GM18499 (cell line): ENCODE measurements around the gene CLDN11.

Experiments
- ATAC-seq: cut with Tn5 transposase; IDR thresholded peaks from one replicate; pipeline ENCODE4 v1.9.1; 2021; ENCODE audit warnings: moderate number of reproducible peaks; ENCODE audit not compliant: insufficient read depth, unreplicated experiment

CLDN11 gene

GRCh38 chr3:170425491-170426239 is 7.0 kb downstream of the CLDN11 start:
- no peak for ATAC-seq

GRCh38 chr3:170426240-170426797 is 7.7 kb downstream of the CLDN11 start:
- no peak for ATAC-seq

GRCh38 chr3:170428095-170428494 is 9.4 kb downstream of the CLDN11 start:
- ATAC-seq, result no peak

- ATAC-seq, result peak; percentile 53
Observed at GRCh38 chr3:170429050-170429449, 10.4 kb downstream of the CLDN11 start.

GRCh38 chr3:170431054-170431453 is 12.4 kb downstream of the CLDN11 start:
- no peak for ATAC-seq

- ATAC-seq, result no peak
Observed at GRCh38 chr3:170432416-170432815, 13.7 kb downstream of the CLDN11 start.

GRCh38 chr3:170436697-170437096 is 18.0 kb downstream of the CLDN11 start:
- ATAC-seq, result no peak

GRCh38 chr3:170437176-170437575 is 18.5 kb downstream of the CLDN11 start:
- no peak for ATAC-seq

- ATAC-seq, result no peak
Observed at GRCh38 chr3:170437696-170438407, 19.2 kb downstream of the CLDN11 start.

- ATAC-seq, result no peak
Observed at GRCh38 chr3:170438836-170439235, 20.2 kb downstream of the CLDN11 start.

- ATAC-seq, result no peak
Observed at GRCh38 chr3:170440344-170440743, 21.7 kb downstream of the CLDN11 start.

- no peak for ATAC-seq
Observed at GRCh38 chr3:170441412-170441811, 22.7 kb downstream of the CLDN11 start.

- no peak for ATAC-seq
Observed at GRCh38 chr3:170442947-170443346, 24.3 kb downstream of the CLDN11 start.

- no peak for ATAC-seq
Observed at GRCh38 chr3:170443457-170443856, 24.8 kb downstream of the CLDN11 start.

GRCh38 chr3:170448584-170448983 is 29.9 kb downstream of the CLDN11 start:
- no peak for ATAC-seq

- no peak for ATAC-seq
Observed at GRCh38 chr3:170450039-170450438, 31.4 kb downstream of the CLDN11 start.

GRCh38 chr3:170454509-170454908 is 35.8 kb downstream of the CLDN11 start:
- ATAC-seq, result no peak

- ATAC-seq, result no peak
Observed at GRCh38 chr3:170458285-170458684, 39.6 kb downstream of the CLDN11 start.

GRCh38 chr3:170463011-170463410 is 44.3 kb downstream of the CLDN11 start:
- no peak for ATAC-seq

- ATAC-seq, result no peak
Observed at GRCh38 chr3:170465955-170466354, 47.3 kb downstream of the CLDN11 start.

GRCh38 chr3:170467007-170467406 is 48.3 kb downstream of the CLDN11 start:
- ATAC-seq, result no peak
